GM10248 (cell line): ENCODE measurements around the gene IL1B.

Source experiments
- CTCF ChIA-PET: fragments of 300-600 bp; sonication (Branson Sonifier 250); formaldehyde crosslinking; extraction: SDS; loops from one replicate; lab custom pipeline; 2021; ENCODE audit warnings: antibody characterized with exemption; lab: Yijun Ruan, JAX
- POLR2A ChIA-PET: fragments of 350-650 bp; sonication (Branson Sonifier 250); formaldehyde crosslinking; extraction: SDS; loops from one replicate; lab custom pipeline; 2020; ENCODE audit warnings: antibody characterized with exemption; lab: Yijun Ruan, JAX
- DNase-seq: peaks from one replicate; pipeline ENCODE4 v3.0.0; 2012; ENCODE audit errors: extremely low spot score
- CTCF ChIP-seq: IDR thresholded peaks from 2 replicates; pipeline ENCODE4 v1.5.1; 2012; ENCODE audit warnings: mild to moderate bottlenecking, low read depth; ENCODE audit errors: extremely low read depth, missing control alignments, control extremely low read depth

IL1B gene

GRCh38 chr2:112803691-112804521 lies 32.7 kb downstream of the IL1B start:
- ChIA-PET CTCF (interaction anchor here (1.1 to 1.8 kb wide), 2 partner anchors 10 to 18 kb away, joined by 4 to 5 read pairs; no protein-coding TSS in a partner anchor), POLR2A (no interaction called here)
- DNase-seq = no peak
- no peak for TF ChIP-seq CTCF

- no peak for TF ChIP-seq CTCF
- POLR2A ChIA-PET = no interaction called here
- CTCF ChIA-PET = interaction anchor here (0.8 to 1.5 kb wide), 9 partner anchors 10 to 84 kb away, joined by 3 to 5 read pairs (median 4); partner anchors contain the start of gene CKAP2L
- no peak for DNase-seq
These were observed 35.5 kb downstream of the IL1B start for GRCh38 chr2:112800881-112801583.

- POLR2A ChIA-PET = no interaction called here
These were observed 37.3 kb downstream of the IL1B start for GRCh38 chr2:112798979-112799975.

GRCh38 chr2:112796486-112796885 lies 40.1 kb downstream of the IL1B start:
- no peak for TF ChIP-seq CTCF
- no peak for DNase-seq
- ChIA-PET POLR2A (no interaction called here), CTCF (interaction anchor here (0.5 to 2.0 kb wide), 5 partner anchors 13 to 146 kb away, joined by 3 to 6 read pairs (median 3); no protein-coding TSS in a partner anchor)

More at GRCh38 chr2:112798979-112799975, 37.3 kb downstream of the IL1B start:
- CTCF ChIA-PET = interaction anchor here (1.0 to 1.3 kb wide), 4 partner anchors 10 to 86 kb away, joined by 3 to 5 read pairs (median 4); no protein-coding TSS in a partner anchor
- TF ChIP-seq CTCF = no peak
- no peak for DNase-seq

- TF ChIP-seq CTCF = no peak
- ChIA-PET POLR2A (no interaction called here), CTCF (interaction anchor here (1.0 to 2.0 kb wide), 6 partner anchors 13 to 146 kb away, joined by 3 to 7 read pairs (median 3); no protein-coding TSS in a partner anchor)
- no peak for DNase-seq
These were observed 40.8 kb downstream of the IL1B start for GRCh38 chr2:112795774-112796173.
